H1 (cell line): Measurements from ENCODE around the gene ARHGEF7. TPM values are rescaled to one million over a fixed set of nuclear protein-coding genes. Genes with fewer than 3 reads are reported as not detected.

Experiments
- CTCF ChIA-PET: fragments of 300-600 bp; sonication (Branson Sonifier 250); formaldehyde crosslinking; loops from one replicate; lab custom pipeline; 2021; ENCODE audit not compliant: partially characterized antibody; lab: Charles Lee
- POLR2A ChIA-PET: fragments of 300-600 bp; sonication (Branson Sonifier 250); formaldehyde crosslinking; loops from one replicate; lab custom pipeline; 2021; ENCODE audit warnings: inconsistent platforms; ENCODE audit not compliant: partially characterized antibody; lab: Charles Lee
- DNase-seq, 2 experiments: peaks; one replicate each; pipeline versions ENCODE4 v3.0.0 to v3.0.0-alpha.2; 2010 to 2022; ENCODE audit warnings: low spot score in 2 of 2, low read depth in 1 of 2, mixed read lengths in 1 of 2
- FAIRE-seq: peaks from 2 replicates; lab custom pipeline; 2011; peaks lifted over from hg19 to GRCh38; lab: Jason Lieb, UNC
- H2AFZ ChIP-seq: 2 replicates; pipeline ENCODE4 v1.8.1; 2012; ENCODE audit warnings: low read length, inconsistent platforms
- H2AK5ac ChIP-seq: 2 replicates; pipeline ENCODE4 v1.6.1; 2013; ENCODE audit warnings: low read depth, low read length
- H2BK120ac ChIP-seq: replicated peaks from 2 replicates; pipeline ENCODE3; 2013; ENCODE audit warnings: low read depth, low read length, inconsistent platforms
- H2BK12ac ChIP-seq: 2 replicates; pipeline ENCODE4 v1.6.1; 2013; ENCODE audit warnings: low read depth, low read length
- H2BK15ac ChIP-seq: 2 replicates; pipeline ENCODE4 v1.6.1; 2013; ENCODE audit warnings: low read length
- H2BK20ac ChIP-seq: 2 replicates; pipeline ENCODE4 v1.6.1; 2013; ENCODE audit warnings: low read length
- H2BK5ac ChIP-seq: 2 replicates; pipeline ENCODE4 v1.6.1; 2013; ENCODE audit warnings: low read depth, low read length
- H3K14ac ChIP-seq: 2 replicates; pipeline ENCODE4 v1.6.1; 2013; ENCODE audit warnings: inconsistent platforms; ENCODE audit not compliant: insufficient read length
- H3K18ac ChIP-seq: 2 replicates; pipeline ENCODE4 v1.6.1; 2013; ENCODE audit warnings: low read length; ENCODE audit errors: extremely low read depth
- H3K23ac ChIP-seq: 2 replicates; pipeline ENCODE4 v1.6.1; 2013; ENCODE audit warnings: inconsistent platforms; ENCODE audit not compliant: insufficient read length
- H3K23me2 ChIP-seq: 2 replicates; pipeline ENCODE4 v1.6.1; 2013; ENCODE audit warnings: low read depth, low read length
- H3K27ac ChIP-seq: 2 replicates; pipeline ENCODE4 v1.6.1; 2011; ENCODE audit warnings: low read depth, low read length, inconsistent platforms
- H3K27me3 ChIP-seq, 4 experiments: replicated peaks in 1 of 4; 1 replicate in 1 of 4; 2 replicates in 3 of 4; pipeline versions ENCODE4 v1.6.1 to v1.8.1; 2011 to 2013; ENCODE audit warnings: low read length in 3 of 4, mild to moderate bottlenecking in 3 of 4, inconsistent platforms in 2 of 4, mixed read lengths in 2 of 4, moderate library complexity in 1 of 4; ENCODE audit not compliant: control insufficient read depth in 3 of 4, insufficient read depth in 3 of 4; ENCODE audit errors: extremely low read depth in 1 of 4
- H3K36me3 ChIP-seq, 4 experiments: 2 replicates each; pipeline versions ENCODE4 v1.6.1 to v1.8.1; 2011 to 2013; ENCODE audit warnings: mild to moderate bottlenecking in 4 of 4, low read length in 3 of 4, moderate library complexity in 2 of 4, control low read depth in 1 of 4, inconsistent platforms in 1 of 4; ENCODE audit not compliant: insufficient read depth in 4 of 4, control insufficient read depth in 2 of 4
- H3K4ac ChIP-seq: replicated peaks from 2 replicates; pipeline ENCODE3; 2013; ENCODE audit warnings: low read length, low read depth, mixed read lengths, inconsistent platforms; ENCODE audit not compliant: insufficient read length
- H3K4me1 ChIP-seq, 4 experiments: replicated peaks in 1 of 4; 1 replicate in 1 of 4; 2 replicates in 3 of 4; pipeline versions ENCODE4 v1.6.1 to v1.8.1; 2011 to 2013; ENCODE audit warnings: low read length in 3 of 4, inconsistent platforms in 2 of 4, mixed read lengths in 1 of 4; ENCODE audit not compliant: insufficient read depth in 4 of 4, control insufficient read depth in 3 of 4
- H3K4me2 ChIP-seq, 2 experiments: 2 replicates each; pipeline versions ENCODE4 v1.6.1 to v1.8.1; 2011 to 2013; ENCODE audit warnings: low read depth in 2 of 2, low read length in 2 of 2, control low read depth in 1 of 2, inconsistent platforms in 1 of 2, mild to moderate bottlenecking in 1 of 2; ENCODE audit not compliant: insufficient read depth in 1 of 2
- H3K4me3 ChIP-seq, 4 experiments: fragments of 200-600, 300-600 bp in 1 of 4; sonication (generic), shearing (Covaris generic), sonication (Bioruptor Twin) in 1 of 4; 2 replicates each; pipeline versions ENCODE4 v1.5.1 to v1.8.1; 2011 to 2016; ENCODE audit warnings: low read length in 4 of 4, low read depth in 3 of 4, control low read depth in 2 of 4, inconsistent platforms in 2 of 4, mild to moderate bottlenecking in 2 of 4, mixed read lengths in 1 of 4, moderate library complexity in 1 of 4; ENCODE audit not compliant: insufficient read depth in 2 of 4; ENCODE audit errors: extremely low read depth in 1 of 4
- H3K56ac ChIP-seq: replicated peaks from 2 replicates; pipeline ENCODE3; 2013; ENCODE audit warnings: low read depth, mild to moderate bottlenecking, mixed read lengths, low read length, inconsistent platforms; ENCODE audit not compliant: insufficient read length
- H3K79me1 ChIP-seq: 2 replicates; pipeline ENCODE4 v1.6.1; 2013; ENCODE audit warnings: low read depth, low read length, control low read depth
- H3K79me2 ChIP-seq, 2 experiments: 2 replicates each; pipeline versions ENCODE4 v1.6.1 to v1.8.1; 2012 to 2013; ENCODE audit warnings: low read length in 2 of 2, mild to moderate bottlenecking in 2 of 2, inconsistent platforms in 1 of 2; ENCODE audit not compliant: insufficient read depth in 2 of 2, control insufficient read depth in 1 of 2
- H3K9ac ChIP-seq, 4 experiments: replicated peaks in 1 of 4; 1 replicate in 1 of 4; 2 replicates in 3 of 4; pipeline versions ENCODE4 v1.6.1 to v1.8.1; 2011 to 2013; ENCODE audit warnings: low read depth in 3 of 4, low read length in 3 of 4, control low read depth in 2 of 4, mild to moderate bottlenecking in 2 of 4, moderate library complexity in 2 of 4, inconsistent platforms in 1 of 4; ENCODE audit errors: extremely low read depth in 1 of 4
- H3K9me3 ChIP-seq, 2 experiments: 2 replicates each; pipeline versions ENCODE4 v1.6.1 to v1.8.1; 2012 to 2013; ENCODE audit warnings: mild to moderate bottlenecking in 2 of 2, moderate library complexity in 2 of 2, control low read depth in 1 of 2, inconsistent platforms in 1 of 2, low read depth in 1 of 2, low read length in 1 of 2, mixed read lengths in 1 of 2; ENCODE audit not compliant: insufficient read depth in 2 of 2
- H4K20me1 ChIP-seq, 2 experiments: replicated peaks in 1 of 2; 2 replicates each; pipeline versions ENCODE3 to v1.8.1; 2011 to 2013; ENCODE audit warnings: inconsistent platforms in 2 of 2, low read length in 2 of 2, mild to moderate bottlenecking in 1 of 2; ENCODE audit not compliant: insufficient read depth in 2 of 2, control insufficient read depth in 1 of 2
- H4K5ac ChIP-seq: 2 replicates; pipeline ENCODE4 v1.6.1; 2013; ENCODE audit warnings: low read length, low read depth, mixed read lengths, inconsistent platforms; ENCODE audit not compliant: insufficient read length
- H4K8ac ChIP-seq: 2 replicates; pipeline ENCODE4 v1.8.0; 2013; ENCODE audit warnings: mild to moderate bottlenecking, moderate library complexity, low read length, inconsistent platforms; ENCODE audit not compliant: insufficient read depth; ENCODE audit errors: extremely low read depth
- H4K91ac ChIP-seq: replicated peaks from 2 replicates; pipeline ENCODE3; 2013; ENCODE audit warnings: low read length, mixed read lengths, inconsistent platforms; ENCODE audit not compliant: insufficient read length
- CEBPB ChIP-seq: IDR thresholded peaks from 2 replicates; pipeline ENCODE4 v1.6.1; 2012; ENCODE audit warnings: low read depth, low read length
- GABPA ChIP-seq: IDR thresholded peaks from 2 replicates; pipeline ENCODE4 v1.6.1; 2011; ENCODE audit warnings: mild to moderate bottlenecking, low read length, moderate library complexity, borderline replicate concordance; ENCODE audit not compliant: insufficient read depth
- KDM1A ChIP-seq: fragments of 200-600, 300-600 bp; sonication (generic); IDR thresholded peaks from 2 replicates; pipeline ENCODE4 v1.7.1; 2016; ENCODE audit warnings: mild to moderate bottlenecking, low read length, borderline replicate concordance
- SIN3A ChIP-seq, 2 experiments: IDR thresholded peaks in 1 of 2; conservative IDR thresholded peaks in 1 of 2; 2 replicates each; pipeline ENCODE4 v1.6.1; 2011 to 2012; ENCODE audit warnings: low read length in 2 of 2, improper control_type of control experiment in 1 of 2, low read depth in 1 of 2, mild to moderate bottlenecking in 1 of 2
- ZNF274 ChIP-seq: IDR thresholded peaks from 2 replicates; pipeline ENCODE4 v1.7.0; 2012; ENCODE audit warnings: low read length, borderline replicate concordance; ENCODE audit errors: extremely low read depth
- WGBS, 2 experiments: shearing (Covaris generic) in 1 of 2; methylation state at CpG; one replicate each; pipeline versions ENCODE4 v1.1.6 to v1.1.7; 2013 to 2015; ENCODE audit warnings: low lambda C conversion rate in 2 of 2, mixed read lengths in 2 of 2, inconsistent platforms in 1 of 2, low coverage in 1 of 2, missing lambda C conversion rate in 1 of 2; ENCODE audit not compliant: insufficient replicate concordance in 2 of 2, insufficient coverage in 1 of 2, insufficient read length in 1 of 2; ENCODE audit errors: extremely low coverage in 1 of 2, missing lambda C conversion rate in 1 of 2; 5-methylcytosine and 5-hydroxymethylcytosine counted together
- polyA plus RNA-seq, 7 experiments: library from polyadenylated mRNA; depleted of rRNA in 3 of 7; stranded (reverse) in 5 of 7; unstranded in 2 of 7; fragments of >200 nt in 5 of 7; fragments of 200-250 nt in 2 of 7; gene quantifications; 1 replicate in 5 of 7; 2 replicates in 1 of 7; 4 replicates in 1 of 7; pipeline versions ENCODE4 v1.2.1 to v1.2.3, GENCODE V29; 2011 to 2013; ENCODE audit warnings: missing spikeins in 2 of 7, mixed read lengths in 2 of 7
- total RNA-seq: library from RNA; stranded (reverse); fragmentation: NEBNext Ultra II Directional; extraction: Animal tissue kit (Norgen Biotek cat#: 25700); gene quantifications from 2 replicates; pipeline ENCODE4 v1.2.1, GENCODE V29; 2021

ARHGEF7 gene
- total and polyA plus RNA-seq, 2 of the 8 experiments (the other 6 are each of a cell fraction or from before 2014, with no cell fraction given), result 26.2 to 56.5 TPM

GRCh38 chr13:111184458-111185401 is 69.6 kb downstream of the ARHGEF7 start:
- Histone ChIP-seq H3K23me2 (0 out of 2 replicates have a peak, but pooled peaks cover 2% of the 10 kb centered on the region), H2BK5ac (no peak overlapping the region), H3K36me3 (peaks cover 0 to 3% (median 0%) of the 10 kb centered on the region in 4 experiments; a peak in 3 of 8 replicates), H3K4me1 (peaks cover 0 to 13% (median 4%) of the 10 kb centered on the region in 4 experiments; a peak in 4 of 7 replicates), H3K14ac (no peak overlapping the region), H3K56ac (no peak overlapping the region), H2AK5ac (no peak overlapping the region), H3K18ac (no peak overlapping the region), H3K4me2 (no peak overlapping the region), H3K27me3 (no peaks in the 10 kb centered on the region), H2BK12ac (no peak overlapping the region), H4K8ac (no peak overlapping the region), H3K4ac (no peak overlapping the region), H3K27ac (no peak overlapping the region), H4K20me1 (peaks cover 10 to 36% of the 10 kb centered on the region in 2 experiments), H2AFZ (no peak overlapping the region), H3K9ac (no peak overlapping the region), H4K91ac (no peak overlapping the region), H3K9me3 (no peaks in the 10 kb centered on the region), H3K79me2 (peaks cover 10 to 99% of the 10 kb centered on the region in 2 experiments), H4K5ac (no peak overlapping the region), H2BK20ac (no peak overlapping the region), H2BK15ac (no peak overlapping the region), H3K79me1 (peaks cover 29% of the 10 kb centered on the region), H2BK120ac (no peak overlapping the region), H3K4me3 (no peak overlapping the region), H3K23ac (no peak overlapping the region)
- WGBS, 2 experiments, result 87% methylated on average over 18 of the region's 18 CpGs; no CpG with 5 or more reads in 1 of the 2 experiments
- POLR2A ChIA-PET, result interaction anchor here (1.0 to 1.3 kb wide), 2 partner anchors 13 to 31 kb away, joined by 3 to 4 read pairs; no protein-coding TSS in a partner anchor
- TF ChIP-seq KDM1A, result no peak
- no peak for TF ChIP-seq SIN3A (conservative IDR thresholded peaks at IDR 0.05 in 1 of 2, IDR thresholded peaks at IDR 0.05 in 1 of 2; ENCODE audit: low read depth in 1 of 2, low read length in 2 of 2)
- no peak for TF ChIP-seq ZNF274
- TF ChIP-seq CEBPB, result no peak
- TF ChIP-seq GABPA, result no peak
- CTCF ChIA-PET, result interaction anchor here (0.6 to 9.8 kb wide), 8 partner anchors 11 to 260 kb away, joined by 3 to 65 read pairs (median 4); no protein-coding TSS in a partner anchor
- no peak for FAIRE-seq
- DNase-seq, result no peak
